HT-29 (cell line): ENCODE measurements around the gene IFT52. TPM values are rescaled to one million over a fixed set of nuclear protein-coding genes. Genes with fewer than 3 reads are reported as not detected.

Experiments
- DNase-seq: peaks from one replicate; pipeline ENCODE4 v3.0.0-alpha.2; 2015; ENCODE audit warnings: low spot score
- total RNA-seq: library from RNA; depleted of rRNA; stranded (reverse); fragments of >200 nt; shearing (Covaris generic); gene quantifications from 2 replicates; pipeline ENCODE4 v1.2.3, GENCODE V29; 2014; rRNA removed

Gene IFT52
- 19.9 and 25.5 TPM in 2 replicates for total RNA-seq

- DNase-seq = peak; percentile 99
These were observed at the start of gene IFT52 for GRCh38 chr20:43590392-43591303. IFT52 (plus strand) TSS chr20:43590937; CDS start chr20:43594699, 3,762 bp downstream.

- peak; percentile 35 for DNase-seq
These were observed 49.5 kb upstream of the IFT52 start for GRCh38 chr20:43541214-43541613.

GRCh38 chr20:43542161-43542560 is 48.6 kb upstream of the IFT52 start:
- DNase-seq = peak; percentile 58

- no peak for DNase-seq
These were observed 48.1 kb upstream of the IFT52 start for GRCh38 chr20:43542674-43543073.

- DNase-seq = no peak
These were observed 47.6 kb upstream of the IFT52 start for GRCh38 chr20:43543138-43543537.

GRCh38 chr20:43544501-43544900 is 46.2 kb upstream of the IFT52 start:
- no peak for DNase-seq

- DNase-seq = no peak
These were observed 44.7 kb upstream of the IFT52 start for GRCh38 chr20:43545837-43546578.

GRCh38 chr20:43548273-43548880 is 42.4 kb upstream of the IFT52 start:
- no peak for DNase-seq

GRCh38 chr20:43549416-43550065 is 41.2 kb upstream of the IFT52 start:
- DNase-seq = no peak

- no peak for DNase-seq
These were observed 40.3 kb upstream of the IFT52 start for GRCh38 chr20:43550456-43550855.

GRCh38 chr20:43554369-43554768 is 36.4 kb upstream of the IFT52 start:
- DNase-seq = no peak

GRCh38 chr20:43558412-43559146 is 32.2 kb upstream of the IFT52 start, which contains the start of gene SGK2:
SGK2 (plus strand) TSS chr20:43559027; CDS start chr20:43566496, 7,469 bp downstream.
- DNase-seq = peak; percentile 100

GRCh38 chr20:43559147-43559987 is 31.4 kb upstream of the IFT52 start:
- no peak for DNase-seq

- no peak for DNase-seq
These were observed 29.8 kb upstream of the IFT52 start for GRCh38 chr20:43560974-43561373.

GRCh38 chr20:43563429-43563828 is 27.3 kb upstream of the IFT52 start:
- DNase-seq = no peak

GRCh38 chr20:43563991-43564390 is 26.7 kb upstream of the IFT52 start:
- no peak for DNase-seq

GRCh38 chr20:43564455-43564854 is 26.3 kb upstream of the IFT52 start:
- no peak for DNase-seq

GRCh38 chr20:43564993-43565757 is 25.6 kb upstream of the IFT52 start:
- no peak for DNase-seq

GRCh38 chr20:43565758-43566104 is 25.0 kb upstream of the IFT52 start:
- no peak for DNase-seq
